H1 (cell line): Measurements from ENCODE around the gene PCBP4.

Source experiments
- CHD2 ChIP-seq: IDR thresholded peaks from 2 replicates; pipeline ENCODE4 v1.6.1; 2012; ENCODE audit warnings: low read length, improper control_type of control experiment
- CREB1 ChIP-seq: IDR thresholded peaks from 2 replicates; pipeline ENCODE4 v1.6.1; 2012; ENCODE audit warnings: inconsistent platforms
- CTCF ChIP-seq, 3 experiments: IDR thresholded peaks; 1 replicate in 2 of 3; 2 replicates in 1 of 3; pipeline versions ENCODE4 v1.5.1 to v1.6.1; 2011; ENCODE audit warnings: low read length in 3 of 3, mild to moderate bottlenecking in 3 of 3, inconsistent platforms in 2 of 3, low read depth in 1 of 3, moderate library complexity in 1 of 3; ENCODE audit not compliant: insufficient read depth in 1 of 3; ENCODE audit errors: control extremely low read depth in 1 of 3
- EZH2 ChIP-seq: fragments of 200-600 bp; sonication (generic); IDR thresholded peaks from 2 replicates; pipeline ENCODE4 v1.7.1; 2012; ENCODE audit warnings: low read depth, mild to moderate bottlenecking, moderate library complexity, low read length, inconsistent platforms; ENCODE audit not compliant: severe bottlenecking
- RAD21 ChIP-seq, 2 experiments: IDR thresholded peaks in 1 of 2; conservative IDR thresholded peaks in 1 of 2; 2 replicates each; pipeline ENCODE4 v1.6.1; 2011; ENCODE audit warnings: low read depth in 2 of 2, low read length in 2 of 2, improper control_type of control experiment in 1 of 2, inconsistent platforms in 1 of 2, mild to moderate bottlenecking in 1 of 2, moderate library complexity in 1 of 2

GRCh38 chr3:51916418-51916817 is 50.8 kb downstream of the PCBP4 start:
- no peak for TF ChIP-seq CTCF (IDR thresholded peaks at IDR 0.05; ENCODE audit: control extremely low read depth in 1 of 3, insufficient read depth in 1 of 3, low read depth in 1 of 3, low read length in 3 of 3)
- no peak for TF ChIP-seq CHD2
- TF ChIP-seq EZH2 = no peak
- TF ChIP-seq CREB1 = no peak
- no peak for TF ChIP-seq RAD21 (IDR thresholded peaks at IDR 0.05 in 1 of 2, conservative IDR thresholded peaks at IDR 0.05 in 1 of 2; ENCODE audit: low read depth in 2 of 2, low read length in 2 of 2)
